OCI-LY3 (cell line): ENCODE data around the gene FMNL2.

Experiments used
- H2AFZ ChIP-seq: fragments of 200-600, 300-600 bp; shearing (Covaris generic); 2 replicates; pipeline ENCODE4 v1.6.0; 2014; ENCODE audit warnings: antibody characterized with exemption, low read depth, low read length
- H3K27ac ChIP-seq: fragments of 200-600, 300-600 bp; sonication (generic); 2 replicates; pipeline ENCODE4 v1.5.1; 2014; ENCODE audit warnings: mild to moderate bottlenecking, low read length, moderate library complexity, mixed read lengths
- H3K27me3 ChIP-seq: fragments of 200-600, 300-600 bp; sonication (generic); 2 replicates; pipeline ENCODE4 v1.6.1; 2014; ENCODE audit warnings: low read depth, low read length, mixed read lengths
- H3K36me3 ChIP-seq: fragments of 200-600, 300-600 bp; sonication (generic); replicated peaks from 2 replicates; pipeline ENCODE3; 2014; ENCODE audit warnings: low read depth, low read length, mixed read lengths
- H3K4me1 ChIP-seq: fragments of 300-600, 200-600 bp; sonication (generic); 2 replicates; pipeline ENCODE4 v1.6.1; 2014; ENCODE audit warnings: low read length, mixed read lengths
- H3K4me2 ChIP-seq: fragments of 200-600, 300-600 bp; sonication (generic); 2 replicates; pipeline ENCODE4 v1.6.1; 2014; ENCODE audit warnings: low read length, mixed read lengths
- H3K4me3 ChIP-seq: fragments of 300-600, 200-600 bp; sonication (generic); 2 replicates; pipeline ENCODE4 v1.5.1; 2014; ENCODE audit warnings: antibody characterized with exemption, mild to moderate bottlenecking, low read length, moderate library complexity
- H3K79me2 ChIP-seq: fragments of 300-600, 200-600 bp; shearing (Covaris generic); 2 replicates; pipeline ENCODE4 v1.6.1; 2014; ENCODE audit warnings: mild to moderate bottlenecking, low read length, mixed read lengths
- H3K9ac ChIP-seq: fragments of 300-600, 200-600 bp; shearing (Covaris generic); 2 replicates; pipeline ENCODE4 v1.6.0; 2014; ENCODE audit warnings: mild to moderate bottlenecking, low read length, moderate library complexity
- H3K9me3 ChIP-seq: fragments of 200-600, 300-600 bp; shearing (Covaris generic); 2 replicates; pipeline ENCODE4 v1.6.1; 2014; ENCODE audit warnings: low read length, mixed read lengths; ENCODE audit not compliant: insufficient read depth
- H4K20me1 ChIP-seq: fragments of 200-600, 300-600 bp; sonication (generic); 2 replicates; pipeline ENCODE4 v1.6.1; 2016; ENCODE audit warnings: low read length, mixed read lengths; ENCODE audit not compliant: insufficient read depth
- CTCF ChIP-seq: fragments of 200-600, 300-600 bp; sonication (generic); IDR thresholded peaks from 2 replicates; pipeline ENCODE4 v1.5.1; 2014; ENCODE audit warnings: antibody characterized with exemption, low read length, low read depth
- EZH2phosphoT487 ChIP-seq: fragments of 200-600 bp; shearing (Covaris generic); IDR thresholded peaks from 2 replicates; pipeline ENCODE4 v1.6.1; 2018; ENCODE audit warnings: antibody characterized with exemption, mixed run types, low read depth

Gene FMNL2

DNA sequence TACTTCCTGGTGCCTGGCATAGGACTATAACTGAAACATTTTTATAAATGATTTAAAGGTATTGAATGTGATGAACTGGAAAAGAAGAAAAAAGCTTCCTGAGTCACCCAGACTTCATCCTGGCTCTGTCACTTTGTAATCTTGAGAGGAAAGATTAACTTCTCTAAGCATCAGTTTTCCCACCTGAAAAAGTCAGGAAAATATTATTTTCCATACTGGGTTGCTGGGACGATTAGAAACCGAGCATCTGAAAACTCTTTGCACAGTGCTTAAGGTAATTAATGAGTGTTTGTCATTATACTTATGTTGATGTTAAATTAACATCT, 71.8 kb downstream of the FMNL2 start:
- Histone ChIP-seq H3K36me3 (no peaks in the 10 kb centered on the region), H4K20me1 (no peaks in the 10 kb centered on the region), H3K4me1 (peaks cover 51% of the 10 kb centered on the region), H3K79me2 (no peaks in the 10 kb centered on the region), H3K4me2 (peak overlapping the region; percentile 83), H2AFZ (peak overlapping the region; percentile 74), H3K9ac (peak overlapping the region; percentile 64), H3K27me3 (no peaks in the 10 kb centered on the region), H3K27ac (peak overlapping the region; percentile 83), H3K4me3 (peak overlapping the region; percentile 63), H3K9me3 (no peaks in the 10 kb centered on the region)
- no peak for TF ChIP-seq EZH2phosphoT487

DNA sequence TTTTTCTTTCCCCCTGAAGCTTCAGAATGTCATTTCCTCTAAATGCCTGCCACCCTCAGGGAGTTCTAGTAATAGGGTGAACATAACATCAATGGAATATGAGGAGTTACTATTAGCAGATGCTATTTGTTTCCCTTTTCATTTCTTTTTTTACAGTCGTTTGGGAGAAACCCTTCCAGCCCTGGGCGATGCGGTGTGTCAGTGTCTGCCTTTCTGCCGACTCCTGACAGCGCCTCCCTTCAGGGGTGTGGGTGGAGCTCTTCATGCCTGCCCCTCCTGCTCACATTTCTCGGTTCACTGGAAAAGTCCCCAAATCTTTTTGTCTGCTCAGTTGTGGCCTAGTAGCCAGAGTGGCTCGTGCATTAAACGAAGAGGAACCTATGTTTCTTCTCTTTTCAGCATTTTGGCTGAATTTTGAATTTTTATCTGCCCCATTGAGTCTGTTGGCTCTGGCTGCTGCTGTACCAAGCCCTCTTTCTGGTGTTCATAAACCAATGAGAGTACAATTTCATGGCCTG, 72.3 kb downstream of the FMNL2 start:
- H4K20me1 ChIP-seq, result no peaks in the 10 kb centered on the region
- peak overlapping the region; percentile 64 for H3K9ac ChIP-seq
- H3K36me3 ChIP-seq, result no peaks in the 10 kb centered on the region
- H2AFZ ChIP-seq, result peak overlapping the region; percentile 74
- H3K9me3 ChIP-seq, result no peaks in the 10 kb centered on the region
- H3K27ac ChIP-seq, result peak overlapping the region; percentile 83
- H3K4me2 ChIP-seq, result peak overlapping the region; percentile 83
- H3K4me1 ChIP-seq, result peaks cover 48% of the 10 kb centered on the region
- TF ChIP-seq EZH2phosphoT487, result no peak
- peak; percentile 21; the same call in 1 of the 2 replicates for TF ChIP-seq CTCF
- peak overlapping the region; percentile 63 for H3K4me3 ChIP-seq
- H3K79me2 ChIP-seq, result no peaks in the 10 kb centered on the region
- no peaks in the 10 kb centered on the region for H3K27me3 ChIP-seq

DNA sequence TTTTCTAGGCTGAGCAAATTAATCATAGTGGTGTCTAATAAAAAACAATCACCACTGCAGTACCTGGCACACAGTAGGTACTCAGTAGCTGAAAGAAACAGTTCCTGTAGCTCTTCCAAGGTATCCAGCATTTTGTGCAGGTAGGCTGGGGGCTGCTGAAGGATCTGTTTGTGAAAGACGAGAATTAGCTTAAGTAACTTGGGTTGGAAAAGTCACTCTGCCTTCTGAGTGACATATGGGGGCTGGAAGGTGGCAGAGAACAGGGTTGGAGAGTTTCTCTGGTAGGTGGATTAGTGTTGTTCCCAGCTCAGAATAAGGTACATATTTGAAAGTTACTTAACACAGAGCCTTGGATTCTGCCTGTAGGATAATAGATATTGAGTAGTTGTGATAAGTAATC, 72.8 kb downstream of the FMNL2 start:
- H3K27me3 ChIP-seq, result no peaks in the 10 kb centered on the region
- H4K20me1 ChIP-seq, result no peaks in the 10 kb centered on the region
- peak overlapping the region; percentile 74 for H2AFZ ChIP-seq
- no peaks in the 10 kb centered on the region for H3K79me2 ChIP-seq
- H3K4me2 ChIP-seq, result peak overlapping the region; percentile 83
- H3K4me3 ChIP-seq, result peak overlapping the region; percentile 63
- no peaks in the 10 kb centered on the region for H3K9me3 ChIP-seq
- H3K9ac ChIP-seq, result peak overlapping the region; percentile 64
- no peak for TF ChIP-seq EZH2phosphoT487
- TF ChIP-seq CTCF, result no peak
- H3K36me3 ChIP-seq, result no peaks in the 10 kb centered on the region
- H3K27ac ChIP-seq, result peak overlapping the region; percentile 83
- peaks cover 46% of the 10 kb centered on the region for H3K4me1 ChIP-seq

- Histone ChIP-seq H3K4me3 (no peak overlapping the region), H3K36me3 (no peaks in the 10 kb centered on the region), H3K27me3 (no peaks in the 10 kb centered on the region), H4K20me1 (no peaks in the 10 kb centered on the region), H3K79me2 (no peaks in the 10 kb centered on the region), H3K4me2 (peak overlapping the region; percentile 83), H3K9ac (no peak overlapping the region), H3K4me1 (peaks cover 46% of the 10 kb centered on the region), H3K9me3 (no peaks in the 10 kb centered on the region), H3K27ac (no peak overlapping the region), H2AFZ (no peak overlapping the region)
- no peak for TF ChIP-seq CTCF
- TF ChIP-seq EZH2phosphoT487, result no peak
These were observed 73.3 kb downstream of the FMNL2 start for GRCh38 chr2:152408254-152408653.
